ENCODE measurements around the gene ROR2. TPM values are rescaled to one million over a fixed set of nuclear protein-coding genes. Genes with fewer than 3 reads are reported as not detected.
"Not testable (repeated sequence)": the region's sequence is repeated elsewhere in the genome, so short reads cannot be mapped to it uniquely, and the experiment has no call there.

Gene ROR2
- polyA plus RNA-seq, 6 donors from 2014 or later: 0.05 TPM; not detected in 5

GRCh38 chr9:91654527-91654926, 295.5 kb downstream of the ROR2 start:
- ATAC-seq (ENCODE audit: low read depth in 2 of 2) (no peak), DNase-seq (no peak)
- H3K9me3 Mint-ChIP-seq: peaks cover 0 to 2% (median 0%) of the 10 kb centered on the region in 7 donors
- H3K4me3 Mint-ChIP-seq: no peak overlapping the region
- H3K27me3 Mint-ChIP-seq: peaks cover 20 to 36% (median 31%) of the 10 kb centered on the region in 3 donors
- H3K27ac Mint-ChIP-seq: no peak overlapping the region
- H3K4me1 Mint-ChIP-seq: no peaks in the 10 kb centered on the region
- H3K36me3 Mint-ChIP-seq: peaks cover 0 to 8% of the 10 kb centered on the region in 2 donors

- peaks cover 18 to 36% (median 23%) of the 10 kb centered on the region in 3 donors for H3K27me3 Mint-ChIP-seq
- H3K9me3 Mint-ChIP-seq: no peaks in the 10 kb centered on the region
- no peak overlapping the region for H3K27ac Mint-ChIP-seq
- H3K4me1 Mint-ChIP-seq: peaks cover 0 to 10% (median 9%) of the 10 kb centered on the region in 3 donors
- no peak for DNase-seq
- no peak overlapping the region for H3K4me3 Mint-ChIP-seq
- H3K36me3 Mint-ChIP-seq: no peaks in the 10 kb centered on the region
- ATAC-seq (ENCODE audit: low read depth in 2 of 2): no peak
Observed at GRCh38 chr9:91647371-91647770, 302.7 kb downstream of the ROR2 start.

- Mint-ChIP-seq H3K9me3 (no peaks in the 10 kb centered on the region), H3K4me3 (no peak overlapping the region), H3K27ac (no peak overlapping the region), H3K4me1 (peaks cover 0 to 10% (median 9%) of the 10 kb centered on the region in 3 donors), H3K27me3 (peaks cover 16 to 36% (median 26%) of the 10 kb centered on the region in 3 donors), H3K36me3 (no peaks in the 10 kb centered on the region)
- DNase-seq (no peak), ATAC-seq (ENCODE audit: low read depth in 2 of 2) (no peak)
Observed at GRCh38 chr9:91646702-91647101, 303.3 kb downstream of the ROR2 start.

GRCh38 chr9:91644433-91644832, 305.6 kb downstream of the ROR2 start:
- Mint-ChIP-seq H3K4me1 (peaks cover 0 to 10% (median 9%) of the 10 kb centered on the region in 3 donors), H3K4me3 (no peak overlapping the region), H3K27me3 (peaks cover 11 to 37% (median 36%) of the 10 kb centered on the region in 3 donors), H3K27ac (no peak overlapping the region), H3K36me3 (peaks cover 0 to 15% of the 10 kb centered on the region in 2 donors), H3K9me3 (peaks cover 0 to 17% (median 5%) of the 10 kb centered on the region in 7 donors)
- ATAC-seq (ENCODE audit: low read depth in 2 of 2) (no peak), DNase-seq (no peak)

GRCh38 chr9:91643481-91644077, 306.4 kb downstream of the ROR2 start:
- H3K4me1 Mint-ChIP-seq: peaks cover 0 to 10% (median 9%) of the 10 kb centered on the region in 3 donors
- peaks cover 0 to 20% (median 5%) of the 10 kb centered on the region in 7 donors for H3K9me3 Mint-ChIP-seq
- ATAC-seq (ENCODE audit: low read depth in 2 of 2) (peak in 1 of 2 donors; percentile 21), DNase-seq (no peak)
- H3K27ac Mint-ChIP-seq: no peak overlapping the region
- H3K4me3 Mint-ChIP-seq: no peak overlapping the region
- peaks cover 12 to 36% (median 31%) of the 10 kb centered on the region in 3 donors for H3K27me3 Mint-ChIP-seq
- H3K36me3 Mint-ChIP-seq: peaks cover 0 to 15% of the 10 kb centered on the region in 2 donors

- Mint-ChIP-seq H3K36me3 (peaks cover 0 to 15% of the 10 kb centered on the region in 2 donors), H3K27ac (no peak overlapping the region), H3K9me3 (peaks cover 0 to 20% (median 5%) of the 10 kb centered on the region in 7 donors), H3K4me3 (no peak overlapping the region), H3K4me1 (peaks cover 0 to 10% (median 9%) of the 10 kb centered on the region in 3 donors), H3K27me3 (peaks cover 17 to 45% (median 37%) of the 10 kb centered on the region in 3 donors)
- DNase-seq (no peak), ATAC-seq (ENCODE audit: low read depth in 2 of 2) (no peak)
Observed at GRCh38 chr9:91642771-91643170, 307.3 kb downstream of the ROR2 start.

- peaks cover 16 to 33% (median 22%) of the 10 kb centered on the region in 3 donors for H3K27me3 Mint-ChIP-seq
- H3K27ac Mint-ChIP-seq: no peak overlapping the region
- peaks cover 0 to 29% (median 7%) of the 10 kb centered on the region in 7 donors for H3K9me3 Mint-ChIP-seq
- H3K4me3 Mint-ChIP-seq: no peak overlapping the region
- peaks cover 0 to 15% of the 10 kb centered on the region in 2 donors for H3K36me3 Mint-ChIP-seq
- DNase-seq (no peak), ATAC-seq (ENCODE audit: low read depth in 2 of 2) (no peak)
- H3K4me1 Mint-ChIP-seq: peaks cover 0 to 9% (median 8%) of the 10 kb centered on the region in 3 donors
Observed at GRCh38 chr9:91640428-91640827, 309.6 kb downstream of the ROR2 start.

GRCh38 chr9:91639054-91639453, 311.0 kb downstream of the ROR2 start:
- H3K4me3 Mint-ChIP-seq: no peak overlapping the region
- H3K27ac Mint-ChIP-seq: peak overlapping the region in 1 of 6 donors; percentile 58
- H3K4me1 Mint-ChIP-seq: peaks cover 0 to 9% (median 8%) of the 10 kb centered on the region in 3 donors
- H3K27me3 Mint-ChIP-seq: peaks cover 23 to 40% (median 29%) of the 10 kb centered on the region in 3 donors
- H3K9me3 Mint-ChIP-seq: peaks cover 4 to 29% (median 7%) of the 10 kb centered on the region in 7 donors
- ATAC-seq (ENCODE audit: low read depth in 2 of 2) (no peak), DNase-seq (no peak)
- peaks cover 0 to 22% of the 10 kb centered on the region in 2 donors for H3K36me3 Mint-ChIP-seq

- Mint-ChIP-seq H3K27me3 (peaks cover 46 to 69% (median 69%) of the 10 kb centered on the region in 3 donors), H3K9me3 (peaks cover 2 to 34% (median 6%) of the 10 kb centered on the region in 7 donors), H3K36me3 (peaks cover 0 to 18% of the 10 kb centered on the region in 2 donors)
- H3K4me3 Mint-ChIP-seq; DNase-seq; H3K27ac Mint-ChIP-seq; ATAC-seq (ENCODE audit: low read depth in 2 of 2); H3K4me1 Mint-ChIP-seq: not testable (repeated sequence)
Observed at GRCh38 chr9:91634832-91635231, 315.2 kb downstream of the ROR2 start.

GRCh38 chr9:91629718-91630117, 320.3 kb downstream of the ROR2 start:
- ATAC-seq (ENCODE audit: low read depth in 2 of 2) (no peak), DNase-seq (no peak)
- H3K4me1 Mint-ChIP-seq: no peaks in the 10 kb centered on the region
- peaks cover 5 to 29% (median 17%) of the 10 kb centered on the region in 7 donors for H3K9me3 Mint-ChIP-seq
- peaks cover 10 to 28% of the 10 kb centered on the region in 2 donors for H3K36me3 Mint-ChIP-seq
- no peak overlapping the region for H3K4me3 Mint-ChIP-seq
- peaks cover 39 to 63% (median 61%) of the 10 kb centered on the region in 3 donors for H3K27me3 Mint-ChIP-seq
- no peak overlapping the region for H3K27ac Mint-ChIP-seq

GRCh38 chr9:91628892-91629291, 321.1 kb downstream of the ROR2 start:
- no peak for DNase-seq
- H3K27ac Mint-ChIP-seq: peak overlapping the region in 1 of 6 donors; percentile 67
- H3K4me1 Mint-ChIP-seq: no peaks in the 10 kb centered on the region
- peaks cover 10 to 24% of the 10 kb centered on the region in 2 donors for H3K36me3 Mint-ChIP-seq
- peaks cover 32 to 54% (median 53%) of the 10 kb centered on the region in 3 donors for H3K27me3 Mint-ChIP-seq
- ATAC-seq (ENCODE audit: low read depth in 2 of 2): no peak
- peaks cover 5 to 34% (median 13%) of the 10 kb centered on the region in 7 donors for H3K9me3 Mint-ChIP-seq
- H3K4me3 Mint-ChIP-seq: no peak overlapping the region

GRCh38 chr9:91625331-91625730, 324.7 kb downstream of the ROR2 start:
- peaks cover 5 to 33% (median 15%) of the 10 kb centered on the region in 7 donors for H3K9me3 Mint-ChIP-seq
- peaks cover 10 to 23% of the 10 kb centered on the region in 2 donors for H3K36me3 Mint-ChIP-seq
- DNase-seq: no peak
- H3K4me3 Mint-ChIP-seq: no peak overlapping the region
- H3K27ac Mint-ChIP-seq: no peak overlapping the region
- H3K27me3 Mint-ChIP-seq: peaks cover 17 to 28% (median 24%) of the 10 kb centered on the region in 3 donors
- ATAC-seq (ENCODE audit: low read depth in 2 of 2): no peak
- H3K4me1 Mint-ChIP-seq: no peaks in the 10 kb centered on the region

- peaks cover 0 to 17% (median 7%) of the 10 kb centered on the region in 7 donors for H3K9me3 Mint-ChIP-seq
- peaks cover under 1 to 5% of the 10 kb centered on the region in 2 donors for H3K36me3 Mint-ChIP-seq
- H3K4me3 Mint-ChIP-seq: no peak overlapping the region
- ATAC-seq (ENCODE audit: low read depth in 2 of 2) (no peak), DNase-seq (no peak)
- H3K27ac Mint-ChIP-seq: no peak overlapping the region
- no peaks in the 10 kb centered on the region for H3K4me1 Mint-ChIP-seq
- peaks cover 14 to 27% (median 26%) of the 10 kb centered on the region in 3 donors for H3K27me3 Mint-ChIP-seq
Observed at GRCh38 chr9:91623004-91623403, 327.0 kb downstream of the ROR2 start.

- H3K4me3 Mint-ChIP-seq: peak overlapping the region in 1 of 8 donors; percentile 48
- DNase-seq; H3K36me3 Mint-ChIP-seq; ATAC-seq (ENCODE audit: low read depth in 2 of 2); H3K27ac Mint-ChIP-seq; H3K4me1 Mint-ChIP-seq: not testable (repeated sequence)
- H3K27me3 Mint-ChIP-seq: peaks cover 15 to 27% (median 26%) of the 10 kb centered on the region in 3 donors
- peaks cover 0 to 16% (median 7%) of the 10 kb centered on the region in 7 donors for H3K9me3 Mint-ChIP-seq
Observed at GRCh38 chr9:91622121-91622520, 327.9 kb downstream of the ROR2 start.

All from naive B cell (primary cell).